Activated CD4-positive, alpha-beta T cell treated with anti-CD3 and anti-CD28 coated beads, Interleukin-10, Interleukin-2, amounts not matched to agents 100 ng/mL and 50 ng/mL, durations not matched to agents 16 hours and 8 hours (primary cell): ENCODE results near the gene SMIM35.

Source experiments
- DNase-seq: peaks from one replicate; pipeline ENCODE4 v3.0.0-alpha.2; 2020

Gene SMIM35

GRCh38 chr11:118108513-118108912 is 21.8 kb upstream of the SMIM35 start:
- no peak for DNase-seq

GRCh38 chr11:118106789-118107335 is 20.1 kb upstream of the SMIM35 start:
- DNase-seq: no peak

GRCh38 chr11:118105657-118106305 is 19.0 kb upstream of the SMIM35 start:
- DNase-seq: no peak

- no peak for DNase-seq
Measured at GRCh38 chr11:118104491-118104890, 17.7 kb upstream of the SMIM35 start.

GRCh38 chr11:118102721-118103261 is 16.0 kb upstream of the SMIM35 start:
- no peak for DNase-seq

GRCh38 chr11:118100691-118101232 is 14.0 kb upstream of the SMIM35 start:
- no peak for DNase-seq

GRCh38 chr11:118099838-118100556 is 13.2 kb upstream of the SMIM35 start:
- no peak for DNase-seq

GRCh38 chr11:118098996-118099837 is 12.5 kb upstream of the SMIM35 start:
- no peak for DNase-seq

GRCh38 chr11:118095967-118096367 is 9.2 kb upstream of the SMIM35 start:
- DNase-seq: no peak

- DNase-seq: no peak
Measured at GRCh38 chr11:118095493-118095892, 8.7 kb upstream of the SMIM35 start.

- no peak for DNase-seq
Measured at GRCh38 chr11:118092907-118093571, 6.3 kb upstream of the SMIM35 start.

- no peak for DNase-seq
Measured at GRCh38 chr11:118091690-118092089, 4.9 kb upstream of the SMIM35 start.

- no peak for DNase-seq
Measured at GRCh38 chr11:118090545-118091162, 3.9 kb upstream of the SMIM35 start.

- no peak for DNase-seq
Measured at GRCh38 chr11:118088531-118088930, 1.8 kb upstream of the SMIM35 start.

GRCh38 chr11:118087931-118088330 is 1.2 kb upstream of the SMIM35 start:
- DNase-seq: no peak

- no peak for DNase-seq
Measured at GRCh38 chr11:118084656-118085055, 2.1 kb downstream of the SMIM35 start.

- DNase-seq: no peak
Measured at GRCh38 chr11:118084247-118084646, 2.5 kb downstream of the SMIM35 start.

GRCh38 chr11:118082880-118083552 is 3.7 kb downstream of the SMIM35 start:
- DNase-seq: no peak

- DNase-seq: no peak
Measured at GRCh38 chr11:118081241-118081958, 5.4 kb downstream of the SMIM35 start.

- no peak for DNase-seq
Measured at GRCh38 chr11:118080296-118080695, 6.5 kb downstream of the SMIM35 start.
